ENCODE results near the gene SP140L.
"Not testable (repeated sequence)": the region's sequence is repeated elsewhere in the genome, so short reads cannot be mapped to it uniquely, and the experiment has no call there.

Gene SP140L

GRCh38 chr2:230326453-230327417, at the start of gene SP140L:
Gene SP140L, plus strand, starts transcription at chr2:230327193. Its CDS starts 77 bp downstream, at chr2:230327270.
- peak; percentile 89 for DNase-seq

GRCh38 chr2:230282936-230283335, 44.1 kb upstream of the SP140L start:
- DNase-seq, result no peak

- no peak for DNase-seq
Observed at GRCh38 chr2:230286048-230286447, 40.9 kb upstream of the SP140L start.

- not testable (repeated sequence) for DNase-seq
Observed at GRCh38 chr2:230289311-230289710, 37.7 kb upstream of the SP140L start.

- no peak for DNase-seq
Observed at GRCh38 chr2:230295192-230295591, 31.8 kb upstream of the SP140L start.

- DNase-seq, result no peak
Observed at GRCh38 chr2:230296917-230297316, 30.1 kb upstream of the SP140L start.

- DNase-seq, result no peak
Observed at GRCh38 chr2:230299618-230300017, 27.4 kb upstream of the SP140L start.

GRCh38 chr2:230305416-230306275, 21.3 kb upstream of the SP140L start:
- no peak for DNase-seq

GRCh38 chr2:230306474-230306873, 20.5 kb upstream of the SP140L start:
- no peak for DNase-seq

- no peak for DNase-seq
Observed at GRCh38 chr2:230307485-230307884, 19.5 kb upstream of the SP140L start.

GRCh38 chr2:230308402-230309000, 18.5 kb upstream of the SP140L start:
- DNase-seq, result no peak

GRCh38 chr2:230310792-230311191, 16.2 kb upstream of the SP140L start:
- DNase-seq, result not testable (repeated sequence)

- not testable (repeated sequence) for DNase-seq
Observed at GRCh38 chr2:230311634-230312033, 15.4 kb upstream of the SP140L start.

GRCh38 chr2:230312638-230313037, 14.4 kb upstream of the SP140L start:
- peak; percentile 76 for DNase-seq

- DNase-seq, result no peak
Observed at GRCh38 chr2:230317366-230317765, 9.6 kb upstream of the SP140L start.

GRCh38 chr2:230318190-230319121, 8.5 kb upstream of the SP140L start:
- no peak for DNase-seq

GRCh38 chr2:230319211-230319862, 7.7 kb upstream of the SP140L start:
- no peak for DNase-seq

GRCh38 chr2:230321031-230321430, 6.0 kb upstream of the SP140L start:
- DNase-seq, result no peak

- DNase-seq, result no peak
Observed at GRCh38 chr2:230322561-230323384, 4.2 kb upstream of the SP140L start.

- DNase-seq, result no peak
Observed at GRCh38 chr2:230323385-230324106, 3.4 kb upstream of the SP140L start.

Measured in HCEC 1CT (cell line).